OCI-LY3 (cell line): ENCODE data around the gene ECSIT.

Source experiments
- CTCF ChIP-seq: fragments of 200-600, 300-600 bp; sonication (generic); IDR thresholded peaks from 2 replicates; pipeline ENCODE4 v1.5.1; 2014; ENCODE audit warnings: antibody characterized with exemption, low read length, low read depth
- EZH2phosphoT487 ChIP-seq: fragments of 200-600 bp; shearing (Covaris generic); IDR thresholded peaks from 2 replicates; pipeline ENCODE4 v1.6.1; 2018; ENCODE audit warnings: antibody characterized with exemption, mixed run types, low read depth

- TF ChIP-seq CTCF: no peak
- no peak for TF ChIP-seq EZH2phosphoT487
These were observed 23.3 kb downstream of the ECSIT start, which contains the start of gene ZNF653 for GRCh38 chr19:11505504-11506100.
